HepG2 (cell line): ENCODE data around the gene SKA2. TPM values are rescaled to one million over a fixed set of nuclear protein-coding genes. Genes with fewer than 3 reads are reported as not detected.

Source experiments
- ATAC-seq: fragments of 200-7000 bp; cut with Tn5 transposase; 3 replicates; pipeline ENCODE4 v1.9.1; 2020; ENCODE audit warnings: mild to moderate bottlenecking, moderate library complexity
- BruUV-seq: library from RNA; stranded (reverse); fragments of 400-500 nt; replicated peaks from 2 replicates; lab custom pipeline; 2021; lab: Mats Ljungman, UMichigan
- CTCF ChIA-PET: fragments of 300-600 bp; formaldehyde crosslinking; extraction: SDS; loops from one replicate; lab custom pipeline; 2021; ENCODE audit warnings: low total read pairs, inconsistent platforms, low intra/inter-chr PET ratio; lab: Yijun Ruan, JAX
- POLR2A ChIA-PET: fragments of 350-600 bp; sonication (Branson Sonifier 250); formaldehyde crosslinking; loops from one replicate; lab custom pipeline; 2020; ENCODE audit warnings: antibody characterized with exemption, inconsistent platforms; lab: Yijun Ruan, JAX
- DNase-seq: peaks from one replicate; pipeline ENCODE4 v3.0.0-alpha.2; 2015; ENCODE audit warnings: low spot score
- FAIRE-seq: peaks from 3 replicates; lab custom pipeline; 2011; peaks lifted over from hg19 to GRCh38; lab: Jason Lieb, UNC
- H2AFZ ChIP-seq: one replicate; pipeline ENCODE4 v1.6.1; 2011; ENCODE audit warnings: low read length, inconsistent platforms
- H3K27ac ChIP-seq: fragments of 300-600 bp; 3 replicates; pipeline ENCODE4 v1.8.0; 2011; ENCODE audit warnings: mixed run types, mild to moderate bottlenecking, mixed read lengths, low read length, inconsistent platforms; ENCODE audit not compliant: insufficient read depth; ENCODE audit errors: extremely low read length
- H3K27me3 ChIP-seq, 2 experiments: fragments of 200-600 bp in 1 of 2; 2 replicates in 1 of 2; 3 replicates in 1 of 2; pipeline versions ENCODE4 v1.6.0 to v1.8.0; 2011; ENCODE audit warnings: low read length in 2 of 2, mild to moderate bottlenecking in 2 of 2, moderate library complexity in 2 of 2, inconsistent platforms in 1 of 2; ENCODE audit not compliant: insufficient read depth in 2 of 2, control insufficient read depth in 1 of 2
- H3K36me3 ChIP-seq, 2 experiments: fragments of 200-600 bp in 1 of 2; replicated peaks in 1 of 2; 2 replicates in 1 of 2; 3 replicates in 1 of 2; pipeline versions ENCODE4 v1.5.1 to v1.8.0; 2011; ENCODE audit warnings: low read length in 2 of 2, inconsistent platforms in 1 of 2; ENCODE audit not compliant: insufficient read depth in 2 of 2, control insufficient read depth in 1 of 2
- H3K4me1 ChIP-seq: 2 replicates; pipeline ENCODE4 v1.5.1; 2012; ENCODE audit warnings: low read length, inconsistent platforms; ENCODE audit not compliant: insufficient read depth
- H3K4me2 ChIP-seq: 2 replicates; pipeline ENCODE4 v1.6.0; 2011; ENCODE audit warnings: low read depth, low read length, inconsistent platforms
- H3K4me3 ChIP-seq, 3 experiments: fragments of 200-600 bp in 1 of 3; sonication (generic), shearing (Covaris generic) in 1 of 3; replicated peaks in 1 of 3; 2 replicates each; pipeline ENCODE4 v1.5.1; 2011 to 2016; ENCODE audit warnings: low read length in 3 of 3, inconsistent platforms in 2 of 3, low read depth in 2 of 3, mild to moderate bottlenecking in 2 of 3, control low read depth in 1 of 3, mixed read lengths in 1 of 3; ENCODE audit not compliant: insufficient read depth in 1 of 3
- H3K79me2 ChIP-seq: one replicate; pipeline ENCODE4 v1.6.1; 2011; ENCODE audit warnings: low read length, inconsistent platforms; ENCODE audit not compliant: insufficient read depth
- H3K9ac ChIP-seq: 2 replicates; pipeline ENCODE4 v1.6.0; 2011; ENCODE audit warnings: mild to moderate bottlenecking, low read depth, low read length, inconsistent platforms; ENCODE audit not compliant: insufficient read depth
- H3K9me3 ChIP-seq: 2 replicates; pipeline ENCODE4 v1.5.1; 2012; ENCODE audit warnings: mild to moderate bottlenecking, low read length
- H4K20me1 ChIP-seq: 2 replicates; pipeline ENCODE4 v1.6.0; 2011; ENCODE audit warnings: inconsistent platforms, mild to moderate bottlenecking, low read length, moderate library complexity; ENCODE audit not compliant: insufficient read depth
- ASH2L ChIP-seq: fragments of 300-600, 200-600 bp; sonication (generic); IDR thresholded peaks from 2 replicates; pipeline ENCODE4 v1.7.0; 2017; ENCODE audit warnings: low read depth, mild to moderate bottlenecking, moderate library complexity, mixed read lengths, low read length; ENCODE audit not compliant: insufficient read length
- GRHL1 ChIP-seq: sonication (generic); formaldehyde crosslinking; conservative IDR thresholded peaks from 2 replicates; pipeline ENCODE4 v1.8.0; 2022; ENCODE audit warnings: missing genetic modification reagents
- IRX3 ChIP-seq: sonication (generic); formaldehyde crosslinking; IDR thresholded peaks from 2 replicates; pipeline ENCODE4 v1.8.1; 2023; ENCODE audit warnings: mild to moderate bottlenecking, low read depth, missing genetic modification reagents, borderline replicate concordance
- SALL1 ChIP-seq: sonication (generic); formaldehyde crosslinking; IDR thresholded peaks from 2 replicates; pipeline ENCODE4 v1.8.0; 2022; ENCODE audit warnings: mild to moderate bottlenecking, missing genetic modification reagents
- SMAD1 ChIP-seq: sonication (generic); formaldehyde crosslinking; IDR thresholded peaks from 2 replicates; pipeline ENCODE4 v1.4.0; 2020; ENCODE audit warnings: missing genetic modification reagents, low read depth, mild to moderate bottlenecking, borderline replicate concordance
- SMYD3 ChIP-seq: sonication (generic); formaldehyde crosslinking; IDR thresholded peaks from 2 replicates; pipeline ENCODE4 v1.8.1; 2023; ENCODE audit warnings: mild to moderate bottlenecking, missing genetic modification reagents
- ZNF101 ChIP-seq: sonication (generic); formaldehyde crosslinking; IDR thresholded peaks from 2 replicates; pipeline ENCODE4 v1.4.0; 2020; ENCODE audit warnings: mild to moderate bottlenecking, low read depth, missing genetic modification reagents, borderline replicate concordance
- WGBS: methylation state at CpG from one replicate; pipeline ENCODE4 v1.1.6; 2017; ENCODE audit warnings: low lambda C conversion rate; 5-methylcytosine and 5-hydroxymethylcytosine counted together
- in situ Hi-C: cut with HindIII; loops from 2 replicates; pipeline ENCODE4 v1.10.0; 2017; ENCODE audit warnings: low pct_unique_long_range_greater_than_20kb; ENCODE audit not compliant: extremely low pct_ligation_motif_present
- intact Hi-C: fragments of 100-400 bp; cut with micrococcal nuclease; formaldehyde crosslinking; loops from one replicate; pipeline ENCODE4 v1.10.0; 2022; ENCODE audit not compliant: unreplicated experiment
- polyA plus RNA-seq, 8 experiments: library from polyadenylated mRNA; depleted of rRNA in 3 of 8; stranded (reverse) in 7 of 8; unstranded in 1 of 8; fragments of >200 nt; fragmentation: Illumina TruSeq in 4 of 8; extraction: Trizol in 4 of 8; gene quantifications; 2 replicates each; pipeline versions ENCODE4 v1.2.1 to v1.2.3, GENCODE V29; 2011 to 2016; ENCODE audit warnings: low read depth in 4 of 8, missing spikeins in 1 of 8, mixed read lengths in 1 of 8; ENCODE audit not compliant: insufficient read depth in 1 of 8
- total RNA-seq, 5 experiments: library from RNA; depleted of rRNA; stranded (reverse); fragments of >200 nt; fragmentation: Illumina TruSeq; extraction: Trizol; gene quantifications; 2 replicates each; pipeline ENCODE4 v1.2.3, GENCODE V29; 2016; ENCODE audit warnings: low read depth in 1 of 5

SKA2 gene
- total and polyA plus RNA-seq, 2 of the 13 experiments (the other 11 are each of a cell fraction or from before 2014, with no cell fraction given), result 18.6 to 91.8 TPM

- DNase-seq (no peak), ATAC-seq (no peak), FAIRE-seq (no peak)
- Histone ChIP-seq H4K20me1 (no peaks in the 10 kb centered on the region), H3K79me2 (no peaks in the 10 kb centered on the region), H3K4me1 (no peaks in the 10 kb centered on the region), H3K36me3 (peaks cover 20 to 69% of the 10 kb centered on the region in 2 experiments), H3K4me2 (no peak overlapping the region), H3K4me3 (no peak overlapping the region), H2AFZ (no peak overlapping the region), H3K27ac (no peak overlapping the region), H3K9ac (no peak overlapping the region), H3K9me3 (no peaks in the 10 kb centered on the region), H3K27me3 (no peaks in the 10 kb centered on the region; a peak in 1 of 5 replicates)
- in situ Hi-C loops, result no loop called here
- ChIA-PET POLR2A (no interaction called here), CTCF (no interaction called here)
- intact Hi-C loops, result no loop called here
- BruUV-seq, result no TSS peak
- WGBS, result 100% methylated on average over 3 of the region's 3 CpGs
- TF ChIP-seq SALL1 (CRISPR knock-in tag) (no peak), SMAD1 (CRISPR knock-in tag) (no peak), ZNF101 (CRISPR knock-in tag) (no peak), GRHL1 (CRISPR knock-in tag) (no peak), ASH2L (no peak), IRX3 (no peak), SMYD3 (CRISPR knock-in tag) (no peak)
Observed at GRCh38 chr17:59193336-59193862, 38.4 kb upstream of the SKA2 start.
